Measurements from ENCODE around the gene BICD1.

Gene BICD1

GRCh38 chr12:32343496-32343895, 236.8 kb downstream of the BICD1 start:
- no peak overlapping the region for H3K27ac ChIP-seq (ENCODE audit: insufficient read depth, low read length, poor library complexity, severe bottlenecking)
- DNase-seq: no peak
- H3K4me3 ChIP-seq (ENCODE audit: insufficient read depth, low read depth, low read length, poor library complexity, severe bottlenecking): no peak overlapping the region
- no peaks in the 10 kb centered on the region for H3K9me3 ChIP-seq (ENCODE audit: control insufficient read depth, low read length)
- no peaks in the 10 kb centered on the region for H3K4me1 ChIP-seq (ENCODE audit: control insufficient read depth, insufficient read depth, low read length, poor library complexity, severe bottlenecking)
- H3K36me3 ChIP-seq (ENCODE audit: control insufficient read depth, insufficient read depth, low read length): no peaks in the 10 kb centered on the region
- H3K27me3 ChIP-seq (replicated peaks; ENCODE audit: control insufficient read depth, insufficient read depth, low read length, poor library complexity, severe bottlenecking): no peaks in the 10 kb centered on the region

DNA sequence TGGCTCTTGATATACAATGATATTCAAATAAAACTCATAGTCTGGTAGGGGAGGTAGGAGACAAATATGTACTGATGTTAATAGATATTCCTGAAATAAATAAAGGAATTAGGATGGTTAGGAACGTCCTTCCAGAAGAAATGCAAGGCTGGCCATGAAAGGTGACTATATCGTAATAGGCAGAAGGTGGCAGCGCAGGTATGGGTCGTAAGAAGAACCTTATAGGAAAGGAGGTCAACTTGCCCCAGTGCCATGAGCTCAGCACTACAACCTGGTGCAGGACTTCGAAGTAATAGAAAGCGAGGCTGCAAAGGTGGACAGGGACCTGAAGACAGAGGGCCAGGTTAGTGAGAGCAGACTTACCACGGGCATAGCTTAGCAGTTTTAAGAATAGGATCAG, 237.4 kb downstream of the BICD1 start:
- Histone ChIP-seq H3K27ac (ENCODE audit: insufficient read depth, low read length, poor library complexity, severe bottlenecking) (no peak overlapping the region), H3K4me1 (ENCODE audit: control insufficient read depth, insufficient read depth, low read length, poor library complexity, severe bottlenecking) (no peaks in the 10 kb centered on the region), H3K4me3 (ENCODE audit: insufficient read depth, low read depth, low read length, poor library complexity, severe bottlenecking) (no peak overlapping the region), H3K27me3 (replicated peaks; ENCODE audit: control insufficient read depth, insufficient read depth, low read length, poor library complexity, severe bottlenecking) (no peaks in the 10 kb centered on the region), H3K9me3 (ENCODE audit: control insufficient read depth, low read length) (no peaks in the 10 kb centered on the region), H3K36me3 (ENCODE audit: control insufficient read depth, insufficient read depth, low read length) (no peaks in the 10 kb centered on the region)
- DNase-seq: no peak

GRCh38 chr12:32353540-32353939, 246.9 kb downstream of the BICD1 start:
- no peak for DNase-seq
- Histone ChIP-seq H3K36me3 (ENCODE audit: control insufficient read depth, insufficient read depth, low read length) (no peaks in the 10 kb centered on the region), H3K27ac (ENCODE audit: insufficient read depth, low read length, poor library complexity, severe bottlenecking) (no peak overlapping the region)

GRCh38 chr12:32357601-32358249, 251.1 kb downstream of the BICD1 start:
- no peak overlapping the region for H3K27ac ChIP-seq (ENCODE audit: insufficient read depth, low read length, poor library complexity, severe bottlenecking)
- H3K27me3 ChIP-seq (replicated peaks; ENCODE audit: control insufficient read depth, insufficient read depth, low read length, poor library complexity, severe bottlenecking): no peaks in the 10 kb centered on the region
- H3K36me3 ChIP-seq (ENCODE audit: control insufficient read depth, insufficient read depth, low read length): no peaks in the 10 kb centered on the region
- H3K4me1 ChIP-seq (ENCODE audit: control insufficient read depth, insufficient read depth, low read length, poor library complexity, severe bottlenecking): no peaks in the 10 kb centered on the region
- no peaks in the 10 kb centered on the region for H3K9me3 ChIP-seq (ENCODE audit: control insufficient read depth, low read length)
- DNase-seq: no peak
- no peak overlapping the region for H3K4me3 ChIP-seq (ENCODE audit: insufficient read depth, low read depth, low read length, poor library complexity, severe bottlenecking)

More at GRCh38 chr12:32353540-32353939, 246.9 kb downstream of the BICD1 start:
- no peaks in the 10 kb centered on the region for H3K4me1 ChIP-seq (ENCODE audit: control insufficient read depth, insufficient read depth, low read length, poor library complexity, severe bottlenecking)
- H3K27me3 ChIP-seq (replicated peaks; ENCODE audit: control insufficient read depth, insufficient read depth, low read length, poor library complexity, severe bottlenecking): no peaks in the 10 kb centered on the region
- no peak overlapping the region for H3K4me3 ChIP-seq (ENCODE audit: insufficient read depth, low read depth, low read length, poor library complexity, severe bottlenecking)
- H3K9me3 ChIP-seq (ENCODE audit: control insufficient read depth, low read length): no peaks in the 10 kb centered on the region

GRCh38 chr12:32360956-32361355, 254.3 kb downstream of the BICD1 start:
- Histone ChIP-seq H3K4me1 (ENCODE audit: control insufficient read depth, insufficient read depth, low read length, poor library complexity, severe bottlenecking) (no peaks in the 10 kb centered on the region), H3K36me3 (ENCODE audit: control insufficient read depth, insufficient read depth, low read length) (no peaks in the 10 kb centered on the region), H3K27ac (ENCODE audit: insufficient read depth, low read length, poor library complexity, severe bottlenecking) (no peak overlapping the region), H3K27me3 (replicated peaks; ENCODE audit: control insufficient read depth, insufficient read depth, low read length, poor library complexity, severe bottlenecking) (no peaks in the 10 kb centered on the region), H3K4me3 (ENCODE audit: insufficient read depth, low read depth, low read length, poor library complexity, severe bottlenecking) (no peak overlapping the region), H3K9me3 (ENCODE audit: control insufficient read depth, low read length) (no peaks in the 10 kb centered on the region)
- no peak for DNase-seq

GRCh38 chr12:32362892-32363291, 256.2 kb downstream of the BICD1 start:
- no peaks in the 10 kb centered on the region for H3K9me3 ChIP-seq (ENCODE audit: control insufficient read depth, low read length)
- H3K27ac ChIP-seq (ENCODE audit: insufficient read depth, low read length, poor library complexity, severe bottlenecking): no peak overlapping the region
- H3K4me1 ChIP-seq (ENCODE audit: control insufficient read depth, insufficient read depth, low read length, poor library complexity, severe bottlenecking): no peaks in the 10 kb centered on the region
- no peak for DNase-seq
- no peaks in the 10 kb centered on the region for H3K27me3 ChIP-seq (replicated peaks; ENCODE audit: control insufficient read depth, insufficient read depth, low read length, poor library complexity, severe bottlenecking)
- no peaks in the 10 kb centered on the region for H3K36me3 ChIP-seq (ENCODE audit: control insufficient read depth, insufficient read depth, low read length)
- H3K4me3 ChIP-seq (ENCODE audit: insufficient read depth, low read depth, low read length, poor library complexity, severe bottlenecking): no peak overlapping the region

GRCh38 chr12:32365473-32366064, 258.9 kb downstream of the BICD1 start:
- H3K27me3 ChIP-seq (replicated peaks; ENCODE audit: control insufficient read depth, insufficient read depth, low read length, poor library complexity, severe bottlenecking): no peaks in the 10 kb centered on the region
- H3K4me3 ChIP-seq (ENCODE audit: insufficient read depth, low read depth, low read length, poor library complexity, severe bottlenecking): no peak overlapping the region
- H3K36me3 ChIP-seq (ENCODE audit: control insufficient read depth, insufficient read depth, low read length): no peaks in the 10 kb centered on the region
- no peaks in the 10 kb centered on the region for H3K9me3 ChIP-seq (ENCODE audit: control insufficient read depth, low read length)
- DNase-seq: peak in 1 of 3 donors; percentile 8
- H3K4me1 ChIP-seq (ENCODE audit: control insufficient read depth, insufficient read depth, low read length, poor library complexity, severe bottlenecking): no peaks in the 10 kb centered on the region
- no peak overlapping the region for H3K27ac ChIP-seq (ENCODE audit: insufficient read depth, low read length, poor library complexity, severe bottlenecking)

- Histone ChIP-seq H3K4me1 (ENCODE audit: control insufficient read depth, insufficient read depth, low read length, poor library complexity, severe bottlenecking) (no peaks in the 10 kb centered on the region), H3K27me3 (replicated peaks; ENCODE audit: control insufficient read depth, insufficient read depth, low read length, poor library complexity, severe bottlenecking) (no peaks in the 10 kb centered on the region), H3K27ac (ENCODE audit: insufficient read depth, low read length, poor library complexity, severe bottlenecking) (no peak overlapping the region), H3K4me3 (ENCODE audit: insufficient read depth, low read depth, low read length, poor library complexity, severe bottlenecking) (no peak overlapping the region), H3K9me3 (ENCODE audit: control insufficient read depth, low read length) (no peaks in the 10 kb centered on the region), H3K36me3 (ENCODE audit: control insufficient read depth, insufficient read depth, low read length) (no peaks in the 10 kb centered on the region)
- no peak for DNase-seq
Observed at GRCh38 chr12:32366714-32367113, 260.1 kb downstream of the BICD1 start.

DNA sequence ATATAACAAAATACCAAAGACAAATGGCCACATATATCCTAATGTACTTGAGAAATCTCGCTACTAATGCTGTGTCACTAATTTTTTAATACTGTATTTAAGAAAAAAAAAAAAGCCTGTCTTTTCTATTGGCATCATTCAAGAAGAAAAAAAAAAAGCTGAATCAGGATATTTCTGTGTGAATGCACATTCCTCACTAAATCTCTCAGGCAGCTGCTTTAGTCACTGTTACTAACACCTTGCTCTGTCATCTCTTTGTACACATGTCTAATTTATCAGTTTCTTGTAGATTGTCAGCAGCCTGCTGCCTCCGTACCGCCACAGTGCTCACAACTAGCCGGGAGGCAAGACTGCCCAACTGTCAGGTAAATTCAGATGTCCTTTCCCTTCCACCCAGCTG, 260.7 kb downstream of the BICD1 start:
- H3K4me1 ChIP-seq (ENCODE audit: control insufficient read depth, insufficient read depth, low read length, poor library complexity, severe bottlenecking): no peaks in the 10 kb centered on the region
- H3K36me3 ChIP-seq (ENCODE audit: control insufficient read depth, insufficient read depth, low read length): no peaks in the 10 kb centered on the region
- no peak for DNase-seq
- no peaks in the 10 kb centered on the region for H3K27me3 ChIP-seq (replicated peaks; ENCODE audit: control insufficient read depth, insufficient read depth, low read length, poor library complexity, severe bottlenecking)
- no peak overlapping the region for H3K4me3 ChIP-seq (ENCODE audit: insufficient read depth, low read depth, low read length, poor library complexity, severe bottlenecking)
- no peaks in the 10 kb centered on the region for H3K9me3 ChIP-seq (ENCODE audit: control insufficient read depth, low read length)
- H3K27ac ChIP-seq (ENCODE audit: insufficient read depth, low read length, poor library complexity, severe bottlenecking): no peak overlapping the region

DNA sequence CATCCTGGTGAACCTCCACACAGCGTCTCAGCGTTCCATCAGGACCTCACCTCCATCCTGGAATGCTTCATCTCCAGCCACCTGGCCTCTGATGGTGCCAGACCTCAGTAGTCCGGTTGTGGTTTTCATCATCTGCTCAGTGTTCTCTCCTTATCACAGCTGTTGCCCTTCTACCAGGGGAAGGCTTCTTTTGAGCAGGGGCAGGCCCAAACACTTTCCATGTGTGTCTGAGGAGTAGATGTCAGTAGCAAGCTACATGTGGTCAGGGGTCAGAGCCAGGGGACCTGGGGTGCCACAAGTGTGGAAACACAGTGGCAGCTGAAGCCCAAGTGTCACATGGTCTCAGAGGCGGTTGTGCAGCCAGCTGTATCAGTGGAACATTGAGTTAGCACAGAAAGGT, 262.6 kb downstream of the BICD1 start:
- Histone ChIP-seq H3K36me3 (ENCODE audit: control insufficient read depth, insufficient read depth, low read length) (no peaks in the 10 kb centered on the region), H3K27me3 (replicated peaks; ENCODE audit: control insufficient read depth, insufficient read depth, low read length, poor library complexity, severe bottlenecking) (no peaks in the 10 kb centered on the region), H3K27ac (ENCODE audit: insufficient read depth, low read length, poor library complexity, severe bottlenecking) (no peak overlapping the region), H3K4me1 (ENCODE audit: control insufficient read depth, insufficient read depth, low read length, poor library complexity, severe bottlenecking) (no peaks in the 10 kb centered on the region), H3K4me3 (ENCODE audit: insufficient read depth, low read depth, low read length, poor library complexity, severe bottlenecking) (no peak overlapping the region), H3K9me3 (ENCODE audit: control insufficient read depth, low read length) (no peaks in the 10 kb centered on the region)
- DNase-seq: no peak

All from effector memory CD4-positive, alpha-beta T cell (primary cell).